HT1080 (cell line): ENCODE measurements around the gene VIPR2. TPM values are rescaled to one million over a fixed set of nuclear protein-coding genes. Genes with fewer than 3 reads are reported as not detected.
A peak's percentile ranks its signal among the peaks of the same experiment; 100 is the strongest.
"Not testable (repeated sequence)": the region's sequence is repeated elsewhere in the genome, so short reads cannot be mapped to it uniquely, and the experiment has no call there.

Experiments used
- DNase-seq: peaks from one replicate; pipeline ENCODE4 v3.0.0-alpha.2; 2015; ENCODE audit warnings: low read depth
- total RNA-seq: library from RNA; depleted of rRNA; stranded (reverse); fragments of >200 nt; shearing (Covaris generic); gene quantifications from 2 replicates; pipeline ENCODE4 v1.2.3, GENCODE V29; 2014

The VIPR2 gene
- total RNA-seq, 1 experiment from 2014 or later, result not detected

DNA sequence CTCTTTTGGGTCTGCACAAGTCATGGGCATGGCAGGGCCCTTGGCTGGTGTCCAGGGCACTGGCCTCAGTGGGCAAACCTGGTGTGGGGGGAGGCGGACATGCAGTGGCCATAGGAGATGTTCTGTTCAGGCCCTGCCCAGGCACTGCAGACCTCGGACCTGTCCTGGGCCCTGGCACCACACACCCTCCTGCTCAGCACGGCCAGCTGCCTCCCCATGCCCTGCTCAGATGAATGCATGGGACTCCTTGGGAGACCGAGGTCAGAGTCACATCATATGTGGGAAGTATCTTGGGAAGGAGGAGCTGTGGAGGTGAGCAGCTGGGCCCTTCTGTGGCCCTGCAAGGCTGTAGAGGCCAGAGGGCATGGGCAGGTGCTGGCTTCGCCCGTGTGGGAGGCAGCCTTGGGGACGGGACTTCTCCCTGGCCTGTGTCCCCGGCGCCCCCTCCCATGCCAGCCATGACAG, 130.8 kb downstream of the VIPR2 start:
- DNase-seq, result no peak

DNA sequence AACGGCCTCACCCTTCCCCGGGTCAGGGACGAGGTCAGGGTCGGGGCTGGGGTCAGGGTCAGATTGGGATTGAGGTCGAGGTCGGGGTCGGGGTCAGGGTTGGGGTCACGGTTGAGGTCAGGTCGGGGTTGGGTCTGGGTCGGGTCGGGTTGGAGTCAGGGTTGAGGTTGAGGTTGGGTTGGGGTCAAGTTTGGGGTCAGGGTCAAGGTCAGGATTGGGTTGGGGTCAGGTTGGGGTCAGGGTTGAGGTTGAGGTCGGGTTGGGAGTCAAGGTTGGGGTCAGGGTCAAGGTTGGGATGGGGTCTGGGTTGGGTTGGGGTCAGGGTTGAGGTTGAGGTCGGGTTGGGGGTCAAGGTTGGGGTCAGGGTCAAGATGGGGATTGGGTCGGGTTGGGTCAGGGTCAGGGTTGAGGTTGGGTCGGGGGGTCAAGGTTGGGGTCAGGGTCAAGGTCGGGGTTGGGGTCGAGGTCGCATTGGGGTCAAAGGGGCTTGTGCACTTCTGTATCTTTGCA, 131.4 kb downstream of the VIPR2 start:
- DNase-seq, result no peak

DNA sequence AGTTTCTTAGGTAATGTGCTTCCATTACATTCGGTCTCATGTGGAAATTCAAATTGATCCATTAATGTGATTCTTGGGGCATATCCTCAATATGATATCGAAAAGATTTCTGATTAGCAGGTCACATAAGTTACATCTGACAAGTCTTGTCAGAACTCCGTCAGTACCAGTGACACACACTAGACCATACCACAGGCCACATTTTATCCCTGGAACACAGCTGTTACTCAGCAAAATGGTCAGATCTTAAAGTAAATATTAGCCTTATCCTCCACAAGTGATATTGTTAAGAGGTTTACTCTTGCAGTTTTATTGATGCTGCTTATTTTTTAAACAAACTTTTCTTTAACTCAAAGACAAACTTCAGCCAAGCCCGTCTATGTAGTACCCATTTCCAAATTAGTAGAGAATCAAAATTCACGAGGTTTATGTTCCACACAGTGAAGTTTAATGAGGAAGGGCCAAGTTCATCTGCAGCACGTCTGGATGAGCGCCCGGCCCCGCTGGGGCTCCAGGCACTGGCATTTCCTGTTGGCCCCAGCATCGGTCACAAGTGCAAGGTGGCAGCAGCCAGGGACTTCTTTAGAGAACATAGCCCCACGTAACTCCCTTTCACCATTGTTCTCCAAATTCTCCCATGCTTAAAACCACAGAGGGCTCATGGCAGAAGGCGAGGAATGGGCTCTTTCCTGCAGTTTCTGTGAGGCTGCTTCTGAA, 132.2 kb downstream of the VIPR2 start:
- DNase-seq, result no peak

DNA sequence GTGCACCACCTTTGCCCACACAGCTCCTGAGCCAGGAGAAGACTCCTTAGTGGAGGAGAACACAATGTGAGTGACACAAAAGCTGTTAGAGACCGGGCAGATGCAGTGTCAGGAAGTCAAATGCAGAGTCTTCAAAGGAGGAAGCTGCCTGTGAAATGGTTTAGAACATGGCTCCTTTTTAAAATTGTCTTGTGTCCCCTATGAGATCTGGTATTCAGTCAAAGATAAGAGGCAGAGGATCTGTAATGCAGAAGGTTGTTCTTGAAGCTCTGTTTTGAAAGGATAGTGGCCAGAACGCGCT, 133.0 kb downstream of the VIPR2 start:
- DNase-seq, result no peak

DNA sequence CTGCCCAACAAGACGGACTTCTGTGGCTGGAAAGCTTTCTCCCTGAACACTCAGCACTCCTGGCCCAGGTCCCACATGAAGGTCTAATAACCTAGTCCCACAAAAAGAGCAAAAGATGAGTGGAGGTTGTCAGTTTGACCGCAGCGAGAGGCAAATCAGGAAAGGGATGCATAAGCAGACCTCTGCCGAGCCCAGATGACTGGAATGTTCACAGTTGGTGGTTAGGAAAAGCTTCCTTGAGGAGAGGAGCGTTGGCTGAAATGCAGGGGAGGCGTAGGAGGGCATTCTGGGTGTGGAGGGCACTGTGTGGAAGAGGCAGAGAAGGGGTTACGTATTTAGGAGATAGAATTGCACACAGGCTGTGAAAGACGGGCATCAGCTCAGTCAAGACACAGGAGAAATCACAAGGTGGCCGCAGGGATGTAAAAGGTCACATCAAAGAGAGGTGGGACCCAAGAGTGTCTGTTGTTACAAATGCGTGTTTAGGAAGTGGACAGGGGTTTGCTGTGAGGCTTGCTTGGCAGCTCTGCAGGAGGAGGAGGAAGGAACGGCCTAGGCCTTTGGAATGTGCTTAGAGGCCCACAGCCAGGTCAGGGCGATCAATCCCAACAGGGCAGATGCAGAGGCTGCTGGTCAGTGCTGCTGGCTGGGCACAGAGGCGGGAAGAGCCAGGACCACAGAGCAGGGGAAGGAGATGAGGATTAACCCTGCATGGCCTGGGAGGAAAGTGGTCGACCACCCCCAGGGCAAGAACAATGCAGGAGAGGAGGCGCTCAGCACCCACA, 133.5 kb downstream of the VIPR2 start:
- peak; percentile 25 for DNase-seq

DNA sequence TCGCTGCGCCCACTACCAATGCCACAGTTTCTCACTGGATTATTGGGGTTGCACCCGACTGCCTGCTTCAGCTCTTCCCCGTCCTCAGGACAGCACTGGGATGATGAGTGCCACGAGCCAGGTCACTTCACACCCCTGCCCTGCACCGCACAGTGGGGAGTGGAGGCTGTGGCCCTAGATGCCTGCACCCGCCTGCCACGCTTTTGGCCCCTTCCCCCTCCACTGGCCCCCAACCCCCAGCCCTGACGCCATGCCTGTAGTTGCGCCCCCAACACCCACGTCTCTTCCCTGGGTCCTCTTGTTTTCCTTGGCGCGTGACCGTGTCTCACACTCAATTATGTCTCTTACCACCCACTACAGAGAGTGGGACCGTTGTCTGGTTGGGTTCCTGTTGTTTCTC, 134.3 kb downstream of the VIPR2 start:
- DNase-seq, result no peak

DNA sequence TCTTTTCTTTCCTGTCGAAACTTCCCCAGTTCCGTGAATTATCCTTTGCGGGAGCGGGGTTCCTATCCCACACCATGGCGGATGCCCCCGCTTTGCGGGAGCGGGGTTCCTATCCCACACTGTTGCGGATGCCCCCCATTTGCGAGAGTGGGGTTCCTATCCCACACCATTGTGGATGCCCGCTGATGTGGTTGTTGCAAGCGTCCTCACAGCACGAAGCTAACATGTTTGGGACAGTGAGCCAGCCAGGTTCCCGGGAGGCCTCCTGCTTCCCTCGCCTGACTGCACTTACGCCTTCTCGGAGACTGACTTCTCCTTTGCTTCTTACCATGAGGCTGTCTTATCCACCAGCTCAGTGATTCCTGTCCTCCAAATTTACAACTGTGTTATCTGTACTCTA, 134.7 kb downstream of the VIPR2 start:
- DNase-seq, result no peak

DNA sequence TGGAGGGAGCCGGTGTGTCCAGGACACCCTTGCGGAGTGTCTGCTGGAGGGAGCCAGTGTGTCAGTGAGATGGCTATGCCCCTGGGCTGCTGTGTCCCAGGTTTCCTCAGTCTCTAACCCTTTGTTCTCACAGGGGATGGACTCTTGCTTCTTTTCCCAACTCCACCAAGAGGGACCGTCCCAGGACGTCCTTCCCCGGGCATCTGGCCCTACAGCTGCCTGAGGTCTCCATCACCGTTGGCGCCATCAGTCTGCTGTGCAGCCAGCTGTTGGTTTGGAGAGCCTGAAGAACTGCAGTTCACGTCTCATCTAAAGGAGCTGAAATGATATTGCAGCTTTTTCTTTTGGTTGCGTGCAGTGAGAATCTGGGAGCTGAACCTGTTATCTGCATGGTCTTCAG, 136.2 kb downstream of the VIPR2 start:
- DNase-seq, result no peak

DNA sequence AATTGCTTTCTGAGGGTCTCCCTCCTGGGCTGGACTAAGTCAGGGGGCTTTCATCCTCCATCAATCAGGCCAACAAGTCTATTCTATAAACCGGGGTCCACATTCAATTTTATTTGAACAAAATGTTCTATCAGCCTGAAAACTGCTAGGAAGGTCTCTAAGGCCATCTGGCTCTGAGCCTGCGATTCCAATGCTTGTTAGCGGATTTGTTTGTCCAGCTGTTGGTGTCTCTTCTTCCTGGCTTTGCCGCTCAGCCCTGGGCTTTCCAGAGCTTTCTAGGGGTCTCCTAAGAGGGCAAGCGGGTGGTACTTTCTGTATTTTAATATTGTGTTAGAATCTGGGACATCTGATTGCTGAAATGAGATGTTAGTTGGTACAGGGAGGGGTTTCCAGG, 136.7 kb downstream of the VIPR2 start:
- DNase-seq, result no peak

DNA sequence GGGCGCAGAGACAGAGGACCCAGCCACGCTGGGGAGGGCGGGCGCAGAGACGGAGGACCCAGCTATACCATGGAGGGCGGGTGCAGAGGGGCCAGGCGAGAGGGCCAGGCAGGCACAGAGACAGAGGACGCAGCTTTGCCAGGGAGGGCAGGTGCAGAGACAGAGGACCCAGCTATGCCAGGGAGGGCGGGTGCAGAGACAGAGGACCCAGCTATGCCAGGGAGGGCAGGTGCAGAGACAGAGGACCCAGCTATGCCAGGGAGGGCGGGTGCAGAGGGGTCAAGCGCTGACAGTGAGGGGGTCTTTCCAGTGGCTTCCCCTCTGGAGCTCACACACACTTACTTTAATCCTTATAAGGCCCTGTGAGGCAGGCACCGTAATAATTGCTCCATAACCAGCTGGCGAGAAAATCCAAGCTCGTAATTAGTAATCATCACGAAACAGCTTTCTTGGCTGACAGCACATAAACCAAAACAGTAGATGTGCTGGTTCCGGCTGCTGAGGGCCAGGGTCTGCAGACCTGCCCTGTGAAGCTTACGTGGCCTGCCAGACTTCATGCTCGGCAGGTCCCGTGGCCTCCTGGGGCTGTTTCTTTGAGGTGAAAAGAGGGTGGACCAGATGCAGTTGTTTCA, 137.2 kb downstream of the VIPR2 start:
- DNase-seq, result no peak

DNA sequence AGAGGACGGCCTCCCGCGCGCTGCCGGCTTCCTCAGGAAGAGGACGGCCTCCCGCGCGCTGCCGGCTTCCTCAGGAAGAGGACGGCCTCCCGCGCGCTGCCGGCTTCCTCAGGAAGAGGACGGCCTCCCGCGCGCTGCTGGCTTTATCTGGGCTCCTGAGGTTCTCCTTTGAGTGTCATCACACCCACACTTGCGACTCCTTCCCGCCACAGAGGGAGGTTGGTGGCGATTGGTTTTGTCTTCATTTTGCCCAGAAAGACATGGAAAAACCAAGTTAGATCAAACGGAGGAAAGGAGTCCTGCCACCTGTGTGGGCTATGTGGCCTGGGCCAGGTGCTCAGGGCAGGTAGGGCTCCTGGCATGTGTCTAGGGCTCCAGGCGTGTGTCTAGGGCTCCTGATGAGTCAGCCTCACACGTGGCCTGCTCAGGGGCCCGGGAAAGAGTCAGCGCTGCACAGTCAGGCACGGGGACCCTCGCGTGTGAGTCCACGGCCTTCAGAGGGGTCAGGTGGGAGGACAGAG, 138.0 kb downstream of the VIPR2 start:
- no peak for DNase-seq

DNA sequence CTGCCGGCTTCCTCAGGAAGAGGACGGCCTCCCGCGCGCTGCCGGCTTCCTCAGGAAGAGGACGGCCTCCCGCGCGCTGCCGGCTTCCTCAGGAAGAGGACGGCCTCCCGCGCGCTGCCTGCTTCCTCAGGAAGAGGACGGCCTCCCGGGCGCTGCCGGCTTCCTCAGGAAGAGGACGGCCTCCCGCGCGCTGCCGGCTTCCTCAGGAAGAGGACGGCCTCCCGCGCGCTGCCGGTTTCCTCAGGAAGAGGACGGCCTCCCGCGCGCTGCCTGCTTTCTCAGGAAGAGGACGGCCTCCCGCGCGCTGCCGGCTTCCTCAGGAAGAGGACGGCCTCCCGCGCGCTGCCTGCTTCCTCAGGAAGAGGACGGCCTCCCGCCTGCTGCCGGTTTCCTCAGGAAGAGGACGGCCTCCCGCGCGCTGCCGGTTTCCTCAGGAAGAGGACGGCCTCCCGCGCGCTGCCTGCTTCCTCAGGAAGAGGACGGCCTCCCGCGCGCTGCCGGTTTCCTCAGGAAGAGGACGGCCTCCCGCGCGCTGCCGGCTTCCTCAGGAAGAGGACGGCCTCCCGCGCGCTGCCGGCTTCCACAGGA, 138.6 kb downstream of the VIPR2 start:
- not testable (repeated sequence) for DNase-seq

DNA sequence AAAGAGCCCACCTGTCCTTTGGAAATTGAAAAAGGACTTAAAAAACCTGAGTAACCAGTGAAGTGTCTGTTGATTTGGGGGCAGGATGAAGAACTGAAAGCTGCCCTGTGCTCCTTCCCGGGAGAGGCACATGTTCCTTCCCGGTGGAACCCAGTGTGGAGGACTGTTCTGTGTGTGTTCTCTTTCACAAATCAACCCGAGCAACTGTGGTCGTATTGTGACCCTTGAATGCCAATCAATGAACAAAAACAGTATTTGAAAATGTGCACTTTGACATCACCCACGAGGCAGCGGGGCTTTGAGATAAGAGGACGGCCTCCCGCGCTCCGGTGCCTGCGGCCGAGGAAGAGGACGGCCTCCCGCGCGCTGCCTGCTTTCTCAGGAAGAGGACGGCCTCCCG, 139.0 kb downstream of the VIPR2 start:
- no peak for DNase-seq

DNA sequence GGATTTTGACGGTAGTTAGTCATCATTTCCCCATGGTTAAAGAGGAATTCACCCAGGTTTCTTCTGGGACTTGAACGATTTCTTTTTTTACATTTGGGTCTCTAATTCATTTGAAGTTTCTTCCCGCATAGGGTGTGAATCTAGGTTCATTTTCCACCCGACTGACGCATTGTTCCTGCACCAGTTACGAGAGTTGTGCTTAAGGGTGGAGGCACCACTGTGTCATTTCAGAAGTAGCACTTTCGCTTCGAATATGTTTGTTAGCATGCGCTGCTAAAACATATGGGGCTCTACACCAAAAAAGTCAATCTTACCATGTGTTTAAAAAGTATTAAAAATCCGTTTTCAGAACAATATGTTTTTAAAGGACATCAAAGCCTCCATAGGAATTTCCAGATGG, 140.3 kb downstream of the VIPR2 start:
- no peak for DNase-seq

DNA sequence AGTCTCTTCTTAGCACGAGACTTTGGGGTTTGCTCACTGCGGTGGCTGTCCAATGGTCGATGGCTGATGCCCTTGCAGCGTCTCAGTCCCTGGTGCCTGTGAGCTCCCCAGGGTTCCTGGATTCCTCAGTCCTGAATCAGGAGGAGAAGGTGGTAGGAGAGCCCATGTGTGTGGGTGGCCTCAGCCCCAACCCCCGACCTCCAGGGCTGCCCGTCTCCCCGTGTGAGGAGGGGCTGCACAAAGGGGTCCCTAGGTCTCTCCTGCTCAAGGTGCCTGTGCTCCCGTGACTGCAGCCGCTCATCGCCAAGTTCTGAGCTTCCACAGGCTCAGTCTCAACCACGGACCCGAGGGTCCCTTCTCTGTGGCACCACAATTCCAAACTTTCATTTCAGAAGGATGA, 142.9 kb downstream of the VIPR2 start:
- no peak for DNase-seq

DNA sequence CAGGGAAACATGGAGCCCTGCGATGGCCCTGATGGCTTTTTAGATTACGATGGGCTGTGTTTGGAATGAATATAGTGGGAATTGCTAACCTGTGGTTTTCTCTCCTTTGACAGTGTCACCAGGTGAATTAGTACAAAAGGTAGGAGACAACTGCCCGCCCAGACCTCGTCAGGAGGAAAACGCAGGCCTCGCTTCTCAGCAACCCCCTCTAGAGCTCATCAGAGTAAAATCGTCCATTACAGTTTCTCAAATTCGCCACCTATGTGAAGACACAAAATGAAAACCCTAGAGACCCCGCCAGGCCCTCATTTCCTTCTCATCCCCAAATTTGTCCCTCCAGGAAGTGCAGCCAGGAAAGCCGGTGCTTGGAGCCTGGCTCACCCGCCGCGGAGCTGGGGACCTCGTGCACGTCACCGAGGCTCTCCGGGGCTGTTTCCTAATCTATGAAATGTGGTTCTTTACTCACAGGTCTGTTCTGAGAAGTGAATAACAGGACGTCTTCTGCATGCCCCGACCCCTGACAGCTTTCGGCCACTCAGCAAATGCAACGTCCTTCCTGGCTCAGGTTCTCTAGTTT, 143.7 kb downstream of the VIPR2 start:
- no peak for DNase-seq

DNA sequence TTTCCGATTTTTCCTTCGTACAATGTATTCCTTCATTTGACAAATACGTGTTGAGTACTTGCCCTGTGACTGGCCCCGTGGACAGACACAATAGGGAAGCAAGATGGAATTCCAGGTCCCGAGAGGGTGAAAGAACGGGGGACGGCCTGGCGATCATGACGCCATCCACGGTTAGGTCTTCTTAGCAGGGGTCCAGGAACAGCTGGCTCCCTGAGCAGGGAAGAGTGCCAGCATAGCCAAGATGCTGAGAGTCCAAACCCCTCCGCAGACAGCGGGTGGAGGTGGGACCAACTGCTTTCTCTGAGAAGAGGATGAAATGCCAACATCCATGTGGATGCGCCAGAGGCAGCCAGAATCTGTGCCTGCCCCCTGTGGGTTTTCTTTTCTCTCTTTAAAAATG, 144.6 kb downstream of the VIPR2 start:
- DNase-seq, result no peak

DNA sequence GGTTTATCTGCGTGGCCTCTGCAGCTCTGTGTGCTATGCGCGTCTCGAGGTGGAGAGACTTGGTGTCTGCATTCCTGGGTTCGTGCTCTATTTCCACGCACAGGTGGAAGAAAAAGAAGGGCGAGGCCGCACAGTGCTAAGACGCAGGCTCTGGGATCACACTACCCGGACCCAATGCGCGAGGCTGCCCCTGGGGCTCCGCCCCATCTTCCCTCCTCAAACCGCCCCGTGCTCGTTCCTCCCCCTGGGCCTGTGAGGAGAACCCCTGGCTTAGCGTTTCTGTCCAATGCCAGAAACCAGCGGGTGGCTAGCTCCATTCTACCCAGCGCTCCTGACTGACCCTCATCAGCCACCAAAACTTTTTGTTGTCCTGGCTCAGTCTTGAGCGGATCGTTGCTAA, 145.2 kb downstream of the VIPR2 start:
- no peak for DNase-seq

DNA sequence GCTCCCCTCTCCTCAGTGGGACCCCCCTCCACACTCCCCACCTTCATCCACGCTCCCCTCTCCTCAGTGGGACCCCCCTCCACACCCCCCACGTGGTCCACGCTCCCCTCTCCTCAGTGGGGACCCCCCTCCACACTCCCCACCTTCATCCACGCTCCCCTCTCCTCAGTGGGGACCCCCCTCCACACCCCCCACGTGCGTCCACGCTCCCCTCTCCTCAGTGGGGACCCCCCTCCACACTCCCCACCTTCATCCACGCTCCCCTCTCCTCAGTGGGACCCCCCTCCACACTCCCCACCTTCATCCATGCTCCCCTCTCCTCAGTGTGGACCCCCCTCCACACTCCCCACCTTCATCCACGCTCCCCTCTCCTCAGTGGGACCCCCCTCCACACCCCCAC, 146.4 kb downstream of the VIPR2 start:
- DNase-seq, result not testable (repeated sequence)

DNA sequence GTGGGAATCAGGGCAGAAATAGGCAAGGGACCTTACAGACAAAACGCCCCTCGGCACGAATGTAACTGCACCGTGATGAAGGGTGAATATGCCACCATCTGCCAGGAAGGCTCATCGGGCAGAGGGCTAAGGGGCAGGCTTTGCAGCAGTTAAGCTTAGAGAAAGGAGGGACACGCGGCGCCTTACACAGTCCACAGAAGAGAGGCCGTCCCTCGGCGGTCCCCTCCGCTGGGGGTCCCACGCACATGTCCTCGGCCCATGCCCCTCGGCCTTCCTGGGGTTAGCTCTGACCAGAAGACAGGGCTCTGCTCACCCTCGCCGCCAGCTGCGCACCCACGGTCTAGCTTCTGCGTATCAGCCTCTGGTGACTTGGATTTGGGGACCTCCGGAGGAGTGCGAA, 147.2 kb downstream of the VIPR2 start:
- DNase-seq, result no peak

DNA sequence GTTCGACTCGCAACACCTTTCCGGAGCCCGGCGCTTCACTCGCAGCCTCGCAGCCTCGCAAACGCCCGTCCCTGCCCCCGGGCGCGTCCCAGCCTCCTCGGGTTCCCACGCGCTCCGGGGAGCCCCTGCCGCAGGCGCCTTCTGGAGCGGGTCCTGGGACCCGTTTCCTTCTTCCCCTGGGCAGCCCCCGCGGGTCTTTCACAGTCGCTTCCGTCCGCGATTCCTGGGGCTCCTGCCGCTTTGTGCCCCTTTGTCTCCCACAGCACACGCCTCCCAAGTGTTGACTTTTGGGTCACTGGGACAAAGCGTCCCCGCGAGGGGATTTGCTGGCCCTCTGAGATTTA, 147.6 kb downstream of the VIPR2 start:
- DNase-seq, result no peak
